HepG2 (cell line): ENCODE results near the gene FRMD1. TPM values are rescaled to one million over a fixed set of nuclear protein-coding genes. Genes with fewer than 3 reads are reported as not detected.

ENCODE experiments used
- ATF4 ChIP-seq, 2 experiments: fragments of 450-650 bp in 1 of 2; sonication (generic) in 1 of 2; formaldehyde crosslinking; IDR thresholded peaks; 2 replicates each; pipeline versions ENCODE4 v1.5.0 to v1.8.0; 2020 to 2022; ENCODE audit warnings: mild to moderate bottlenecking in 1 of 2, missing genetic modification reagents in 1 of 2
- HNF1B ChIP-seq: sonication (generic); formaldehyde crosslinking; IDR thresholded peaks from 2 replicates; pipeline ENCODE4 v1.5.1; 2020; ENCODE audit warnings: mild to moderate bottlenecking, moderate library complexity, missing genetic modification reagents
- KLF6 ChIP-seq: IDR thresholded peaks from 2 replicates; pipeline ENCODE4 v1.8.0; 2016; ENCODE audit warnings: missing biosample characterization, missing genetic modification reagents
- MTERF4 ChIP-seq: sonication (generic); formaldehyde crosslinking; IDR thresholded peaks from 2 replicates; pipeline ENCODE4 v1.8.0; 2023; ENCODE audit warnings: mild to moderate bottlenecking, missing genetic modification reagents
- PAXIP1 ChIP-seq: sonication (generic); formaldehyde crosslinking; conservative IDR thresholded peaks from 2 replicates; pipeline ENCODE4 v1.4.0; 2020; ENCODE audit warnings: mild to moderate bottlenecking, missing genetic modification reagents, moderate library complexity
- PITX1 ChIP-seq: sonication (generic); formaldehyde crosslinking; IDR thresholded peaks from 2 replicates; pipeline ENCODE4 v1.5.1; 2020; ENCODE audit warnings: mild to moderate bottlenecking, missing genetic modification reagents
- SNAI1 ChIP-seq: sonication (generic); formaldehyde crosslinking; IDR thresholded peaks from 2 replicates; pipeline ENCODE4 v1.5.0; 2020; ENCODE audit warnings: mild to moderate bottlenecking, missing genetic modification reagents, borderline replicate concordance
- SNAPC5 ChIP-seq: sonication (generic); formaldehyde crosslinking; IDR thresholded peaks from 2 replicates; pipeline ENCODE4 v1.8.1; 2023; ENCODE audit warnings: mild to moderate bottlenecking, missing genetic modification reagents, borderline replicate concordance
- STAT6 ChIP-seq: sonication (generic); formaldehyde crosslinking; IDR thresholded peaks from 2 replicates; pipeline ENCODE4 v1.4.0; 2020; ENCODE audit warnings: missing genetic modification reagents, mild to moderate bottlenecking, borderline replicate concordance
- SUZ12 ChIP-seq: fragments of 150-350 bp; IDR thresholded peaks from 2 replicates; pipeline ENCODE4 v1.6.1; 2014; ENCODE audit warnings: low read depth, low read length
- ZNF17 ChIP-seq: sonication (generic); formaldehyde crosslinking; IDR thresholded peaks from 2 replicates; pipeline ENCODE4 v1.5.0; 2020; ENCODE audit warnings: mild to moderate bottlenecking, missing genetic modification reagents
- polyA plus RNA-seq, 8 experiments: library from polyadenylated mRNA; depleted of rRNA in 3 of 8; stranded (reverse) in 7 of 8; unstranded in 1 of 8; fragments of >200 nt; fragmentation: Illumina TruSeq in 4 of 8; extraction: Trizol in 4 of 8; gene quantifications; 2 replicates each; pipeline versions ENCODE4 v1.2.1 to v1.2.3, GENCODE V29; 2011 to 2016; ENCODE audit warnings: low read depth in 4 of 8, missing spikeins in 1 of 8, mixed read lengths in 1 of 8; ENCODE audit not compliant: insufficient read depth in 1 of 8
- total RNA-seq, 5 experiments: library from RNA; depleted of rRNA; stranded (reverse); fragments of >200 nt; fragmentation: Illumina TruSeq; extraction: Trizol; gene quantifications; 2 replicates each; pipeline ENCODE4 v1.2.3, GENCODE V29; 2016; ENCODE audit warnings: low read depth in 1 of 5

The FRMD1 gene
- total and polyA plus RNA-seq, 2 of the 13 experiments (the other 11 are each of a cell fraction or from before 2014, with no cell fraction given) = 0.01 TPM; not detected in 1

GRCh38 chr6:168116975-168117899 lies 38.2 kb upstream of the FRMD1 start (continued):
- TF ChIP-seq MTERF4 (CRISPR knock-in tag) (peak; percentile 20; the same call in 1 of the 2 replicates), STAT6 (no peak), SUZ12 (no peak), PITX1 (CRISPR knock-in tag) (no peak), PAXIP1 (peak; percentile 58), ATF4 (CRISPR knock-in tag; IDR thresholded peaks at IDR 0.05) (no peak), KLF6 (CRISPR knock-in tag) (peak; percentile 36; the same call in 1 of the 2 replicates), HNF1B (CRISPR knock-in tag) (peak; percentile 73), ZNF17 (no peak), SNAPC5 (CRISPR knock-in tag) (no peak), SNAI1 (CRISPR knock-in tag) (no peak)
